Nephron progenitor cell (in vitro differentiated cells): ENCODE measurements around the gene HSPG2.

Experiments used
- DNase-seq: peaks from one replicate; pipeline ENCODE4 v3.0.0; 2021
- H3K27ac Mint-ChIP-seq: 2 replicates; pipeline ENCODE4 v1.8.0; 2021; ENCODE audit warnings: mild to moderate bottlenecking, moderate library complexity, mixed read lengths
- H3K27me3 Mint-ChIP-seq: 2 replicates; pipeline ENCODE4 v1.8.0; 2021; ENCODE audit warnings: mild to moderate bottlenecking, low read depth, mixed read lengths; ENCODE audit not compliant: poor library complexity
- H3K36me3 Mint-ChIP-seq: 2 replicates; pipeline ENCODE4 v1.8.0; 2021; ENCODE audit warnings: low read depth, mixed read lengths
- H3K4me1 Mint-ChIP-seq: 2 replicates; pipeline ENCODE4 v1.8.0; 2021; ENCODE audit warnings: mixed read lengths
- H3K4me3 Mint-ChIP-seq: 2 replicates; pipeline ENCODE4 v1.8.0; 2021; ENCODE audit warnings: mild to moderate bottlenecking, moderate library complexity, mixed read lengths
- H3K9me3 Mint-ChIP-seq: 2 replicates; pipeline ENCODE4 v1.8.0; 2021; ENCODE audit warnings: mild to moderate bottlenecking, moderate library complexity, mixed read lengths
- CTCF ChIP-seq: fragments of 200-600 bp; sonication (generic); IDR thresholded peaks from 2 replicates; pipeline ENCODE4 v1.5.0; 2021; ENCODE audit warnings: antibody characterized with exemption

HSPG2 gene

GRCh38 chr1:21872445-21873079 is 64.5 kb downstream of the HSPG2 start:
- no peaks in the 10 kb centered on the region for H3K9me3 Mint-ChIP-seq
- H3K36me3 Mint-ChIP-seq: peaks cover 12% of the 10 kb centered on the region
- H3K27me3 Mint-ChIP-seq: peaks cover 6% of the 10 kb centered on the region
- no peak for TF ChIP-seq CTCF
- H3K4me1 Mint-ChIP-seq: peaks cover 13% of the 10 kb centered on the region
- H3K4me3 Mint-ChIP-seq: no peak overlapping the region
- H3K27ac Mint-ChIP-seq: no peak overlapping the region
- no peak for DNase-seq

DNA sequence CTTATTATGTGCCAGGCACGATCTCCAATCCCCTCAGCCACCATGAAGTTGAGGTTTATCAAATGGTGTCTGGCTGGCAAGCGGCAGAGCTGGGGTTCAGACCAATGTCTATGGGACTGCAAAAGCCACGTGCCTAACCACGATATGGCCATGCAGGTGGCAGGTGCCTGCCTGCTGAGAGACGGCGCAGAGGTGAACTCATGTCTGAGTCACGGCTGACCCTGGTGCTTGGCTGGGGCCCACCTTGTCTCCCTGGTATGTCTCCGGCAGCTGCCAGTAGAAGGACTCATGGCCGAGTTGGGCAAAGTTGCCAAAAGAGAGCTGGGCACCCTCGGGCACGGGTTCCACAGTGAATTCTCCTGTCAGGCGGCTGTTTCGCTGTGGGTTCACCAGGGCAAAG is 65.2 kb downstream of the HSPG2 start:
- Mint-ChIP-seq H3K27me3 (peaks cover 6% of the 10 kb centered on the region), H3K36me3 (peaks cover 6% of the 10 kb centered on the region), H3K4me1 (peaks cover 11% of the 10 kb centered on the region), H3K4me3 (no peak overlapping the region), H3K27ac (no peak overlapping the region), H3K9me3 (no peaks in the 10 kb centered on the region)
- no peak for DNase-seq
- no peak for TF ChIP-seq CTCF

- H3K4me1 Mint-ChIP-seq: peaks cover 22% of the 10 kb centered on the region
- H3K27me3 Mint-ChIP-seq: peaks cover 3% of the 10 kb centered on the region
- no peak for TF ChIP-seq CTCF
- H3K4me3 Mint-ChIP-seq: no peak overlapping the region
- no peaks in the 10 kb centered on the region for H3K9me3 Mint-ChIP-seq
- no peak for DNase-seq
- no peak overlapping the region for H3K27ac Mint-ChIP-seq
- peaks cover 6% of the 10 kb centered on the region for H3K36me3 Mint-ChIP-seq
Measured at GRCh38 chr1:21870611-21871010, 66.5 kb downstream of the HSPG2 start.

DNA sequence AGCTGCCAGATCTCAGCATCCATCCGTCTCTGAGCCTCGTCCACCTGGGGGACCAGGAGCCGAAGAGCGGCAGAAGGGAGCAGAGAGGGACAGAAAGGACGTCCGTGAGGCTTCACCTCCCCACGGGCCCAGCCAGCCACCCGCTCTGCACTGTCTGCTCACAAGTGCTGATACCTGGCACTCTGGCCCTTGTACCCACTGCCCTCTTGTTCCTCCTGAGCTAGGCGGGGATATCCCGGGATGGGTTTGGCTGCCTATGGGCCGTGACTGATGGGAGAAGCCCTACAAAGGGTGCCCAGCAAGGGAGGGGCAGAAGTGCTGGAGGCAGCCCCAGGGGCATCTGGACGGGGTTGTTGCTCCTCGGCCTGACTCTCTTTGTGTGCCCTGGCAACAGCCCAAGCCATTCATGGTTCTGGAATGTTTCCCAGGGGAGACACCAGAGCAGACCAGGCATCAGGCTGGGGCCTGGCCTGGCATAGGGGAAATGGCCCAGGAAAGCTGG is 67.4 kb downstream of the HSPG2 start:
- no peak for DNase-seq
- no peaks in the 10 kb centered on the region for H3K9me3 Mint-ChIP-seq
- H3K27ac Mint-ChIP-seq: no peak overlapping the region
- H3K36me3 Mint-ChIP-seq: peaks cover 6% of the 10 kb centered on the region
- no peak for TF ChIP-seq CTCF
- peaks cover 22% of the 10 kb centered on the region for H3K4me1 Mint-ChIP-seq
- H3K27me3 Mint-ChIP-seq: peaks cover 3% of the 10 kb centered on the region
- no peak overlapping the region for H3K4me3 Mint-ChIP-seq

- no peak for DNase-seq
- no peaks in the 10 kb centered on the region for H3K9me3 Mint-ChIP-seq
- no peak overlapping the region for H3K4me3 Mint-ChIP-seq
- peaks cover 22% of the 10 kb centered on the region for H3K4me1 Mint-ChIP-seq
- peaks cover 11% of the 10 kb centered on the region for H3K36me3 Mint-ChIP-seq
- H3K27me3 Mint-ChIP-seq: peaks cover 3% of the 10 kb centered on the region
- TF ChIP-seq CTCF: no peak
- peak overlapping the region; percentile 7 for H3K27ac Mint-ChIP-seq
Measured at GRCh38 chr1:21868941-21869454, 68.1 kb downstream of the HSPG2 start.

GRCh38 chr1:21868482-21868881 is 68.6 kb downstream of the HSPG2 start:
- Mint-ChIP-seq H3K9me3 (no peaks in the 10 kb centered on the region), H3K4me1 (peaks cover 22% of the 10 kb centered on the region), H3K4me3 (no peak overlapping the region), H3K36me3 (peaks cover 13% of the 10 kb centered on the region), H3K27ac (no peak overlapping the region), H3K27me3 (peaks cover 3% of the 10 kb centered on the region)
- peak; percentile 54 for DNase-seq
- no peak for TF ChIP-seq CTCF
